ENCODE measurements around the gene SULT1A3. TPM values are rescaled to one million over a fixed set of nuclear protein-coding genes. Genes with fewer than 3 reads are reported as not detected.

Gene SULT1A3
- total RNA-seq, 1 experiment from 2014 or later, result 8.5 TPM

DNA sequence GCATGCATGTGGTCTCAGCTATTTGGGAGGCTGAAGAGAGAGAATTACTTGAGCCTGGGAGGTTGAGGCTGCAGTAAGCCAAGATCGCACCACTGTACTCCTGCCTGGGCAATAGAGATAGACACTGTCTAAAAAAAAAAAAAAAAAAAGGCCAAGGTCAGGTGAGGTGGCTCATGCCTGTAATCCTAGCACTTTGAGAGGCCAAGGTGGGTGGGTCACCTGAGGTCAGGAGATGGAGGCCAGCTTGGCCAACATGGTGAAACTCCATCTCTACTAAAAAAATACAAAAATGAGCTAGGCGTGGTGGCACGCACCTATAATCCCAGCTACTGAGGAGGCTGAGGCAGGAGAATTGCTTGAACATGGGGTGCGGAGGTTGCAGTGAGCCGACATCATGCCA is 43.9 kb upstream of the SULT1A3 start:
- Histone ChIP-seq H3K4me2 (ENCODE audit: low read length) (no peak overlapping the region), H3K9ac (ENCODE audit: low read length) (no peak overlapping the region), H2AFZ (ENCODE audit: low read length) (no peak overlapping the region), H3K79me2 (ENCODE audit: low read length) (no peaks in the 10 kb centered on the region), H3K27me3 (ENCODE audit: low read length) (no peaks in the 10 kb centered on the region), H3K27ac (ENCODE audit: low read length) (no peak overlapping the region), H3K36me3 (ENCODE audit: low read depth, low read length) (no peaks in the 10 kb centered on the region), H3K4me3 (ENCODE audit: low read length) (no peak overlapping the region), H4K20me1 (ENCODE audit: low read length) (no peaks in the 10 kb centered on the region), H3K9me3 (ENCODE audit: low read length) (no peaks in the 10 kb centered on the region), H3K4me1 (ENCODE audit: insufficient read depth, low read length) (no peaks in the 10 kb centered on the region), H3F3A (ENCODE audit: low read length, unreplicated experiment) (no peaks in the 10 kb centered on the region), H3K9me2 (replicated peaks; ENCODE audit: low read length) (no peaks in the 10 kb centered on the region)
- ATAC-seq, result no peak
- BruUV-seq (replicated peaks), result no TSS peak
- POLR2A ChIA-PET (ENCODE audit: unreplicated experiment), result no interaction called here
- intact Hi-C loops (cut with micrococcal nuclease), result no loop called here
- TF ChIP-seq, protein P1, sequence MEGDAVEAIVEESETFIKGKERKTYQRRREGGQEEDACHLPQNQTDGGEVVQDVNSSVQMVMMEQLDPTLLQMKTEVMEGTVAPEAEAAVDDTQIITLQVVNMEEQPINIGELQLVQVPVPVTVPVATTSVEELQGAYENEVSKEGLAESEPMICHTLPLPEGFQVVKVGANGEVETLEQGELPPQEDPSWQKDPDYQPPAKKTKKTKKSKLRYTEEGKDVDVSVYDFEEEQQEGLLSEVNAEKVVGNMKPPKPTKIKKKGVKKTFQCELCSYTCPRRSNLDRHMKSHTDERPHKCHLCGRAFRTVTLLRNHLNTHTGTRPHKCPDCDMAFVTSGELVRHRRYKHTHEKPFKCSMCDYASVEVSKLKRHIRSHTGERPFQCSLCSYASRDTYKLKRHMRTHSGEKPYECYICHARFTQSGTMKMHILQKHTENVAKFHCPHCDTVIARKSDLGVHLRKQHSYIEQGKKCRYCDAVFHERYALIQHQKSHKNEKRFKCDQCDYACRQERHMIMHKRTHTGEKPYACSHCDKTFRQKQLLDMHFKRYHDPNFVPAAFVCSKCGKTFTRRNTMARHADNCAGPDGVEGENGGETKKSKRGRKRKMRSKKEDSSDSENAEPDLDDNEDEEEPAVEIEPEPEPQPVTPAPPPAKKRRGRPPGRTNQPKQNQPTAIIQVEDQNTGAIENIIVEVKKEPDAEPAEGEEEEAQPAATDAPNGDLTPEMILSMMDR (conservative IDR thresholded peaks at IDR 0.05; ENCODE audit: low read depth, low read length), result no peak
- TF ChIP-seq EZH2 (IDR thresholded peaks at IDR 0.05; ENCODE audit: low read length, unreplicated experiment) (no peak), EZH2phosphoT487 (IDR thresholded peaks at IDR 0.05; ENCODE audit: borderline replicate concordance, low read length) (no peak)
- CTCF ChIA-PET, result no interaction called here
- no peak for DNase-seq

DNA sequence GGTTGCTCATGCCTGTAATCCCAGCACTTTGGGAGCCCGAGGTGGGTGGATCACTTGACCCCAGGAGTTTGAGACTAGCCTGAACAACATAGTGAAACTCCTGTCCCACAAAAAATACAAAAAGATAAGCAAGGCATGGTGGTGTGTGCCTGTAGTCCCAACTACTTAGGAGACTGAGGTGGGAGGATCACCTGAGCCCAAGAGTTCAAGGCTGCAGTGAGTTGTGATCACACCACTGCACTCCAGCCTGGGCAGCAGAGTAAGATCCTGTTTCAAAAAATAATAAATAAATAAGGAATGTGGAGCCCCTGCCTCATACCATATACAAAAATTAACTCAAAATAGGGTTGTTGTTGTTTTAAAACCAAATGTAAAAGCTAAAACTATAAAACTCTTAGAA is 41.8 kb upstream of the SULT1A3 start:
- no peaks in the 10 kb centered on the region for H3K27me3 ChIP-seq (ENCODE audit: low read length)
- ATAC-seq, result no peak
- H3K9me2 ChIP-seq (replicated peaks; ENCODE audit: low read length), result no peaks in the 10 kb centered on the region
- TF ChIP-seq EZH2phosphoT487 (IDR thresholded peaks at IDR 0.05; ENCODE audit: borderline replicate concordance, low read length), result no peak
- TF ChIP-seq, protein P1 (conservative IDR thresholded peaks at IDR 0.05; ENCODE audit: low read depth, low read length), result no peak
- TF ChIP-seq EZH2 (IDR thresholded peaks at IDR 0.05; ENCODE audit: low read length, unreplicated experiment), result no peak
- H2AFZ ChIP-seq (ENCODE audit: low read length), result no peak overlapping the region
- no peaks in the 10 kb centered on the region for H4K20me1 ChIP-seq (ENCODE audit: low read length)
- ChIA-PET CTCF (no interaction called here), POLR2A (ENCODE audit: unreplicated experiment) (no interaction called here)
- H3K27ac ChIP-seq (ENCODE audit: low read length), result no peak overlapping the region
- no peaks in the 10 kb centered on the region for H3K4me1 ChIP-seq (ENCODE audit: insufficient read depth, low read length)
- H3K9me3 ChIP-seq (ENCODE audit: low read length), result no peaks in the 10 kb centered on the region
- H3K4me3 ChIP-seq (ENCODE audit: low read length), result no peak overlapping the region
- intact Hi-C loops (cut with micrococcal nuclease), result no loop called here
- no peaks in the 10 kb centered on the region for H3F3A ChIP-seq (ENCODE audit: low read length, unreplicated experiment)
- no peak overlapping the region for H3K4me2 ChIP-seq (ENCODE audit: low read length)
- H3K36me3 ChIP-seq (ENCODE audit: low read depth, low read length), result no peaks in the 10 kb centered on the region
- no TSS peak for BruUV-seq (replicated peaks)
- DNase-seq, result no peak
- no peak overlapping the region for H3K9ac ChIP-seq (ENCODE audit: low read length)
- H3K79me2 ChIP-seq (ENCODE audit: low read length), result no peaks in the 10 kb centered on the region

GRCh38 chr16:30163538-30163937 is 35.5 kb upstream of the SULT1A3 start:
- Histone ChIP-seq H3K9me2 (replicated peaks; ENCODE audit: low read length) (no peaks in the 10 kb centered on the region), H3K27ac (ENCODE audit: low read length) (no peak overlapping the region), H3K4me1 (ENCODE audit: insufficient read depth, low read length) (no peaks in the 10 kb centered on the region), H4K20me1 (ENCODE audit: low read length) (no peaks in the 10 kb centered on the region), H3K4me3 (ENCODE audit: low read length) (no peak overlapping the region), H3K36me3 (ENCODE audit: low read depth, low read length) (no peaks in the 10 kb centered on the region), H3K79me2 (ENCODE audit: low read length) (no peaks in the 10 kb centered on the region), H3K4me2 (ENCODE audit: low read length) (no peak overlapping the region), H3F3A (ENCODE audit: low read length, unreplicated experiment) (no peaks in the 10 kb centered on the region), H3K27me3 (ENCODE audit: low read length) (no peaks in the 10 kb centered on the region), H2AFZ (ENCODE audit: low read length) (no peak overlapping the region), H3K9ac (ENCODE audit: low read length) (no peak overlapping the region), H3K9me3 (ENCODE audit: low read length) (no peaks in the 10 kb centered on the region)
- ChIA-PET POLR2A (ENCODE audit: unreplicated experiment) (no interaction called here), CTCF (no interaction called here)
- intact Hi-C loops (cut with micrococcal nuclease), result no loop called here
- TF ChIP-seq, protein P1 (conservative IDR thresholded peaks at IDR 0.05; ENCODE audit: low read depth, low read length), result no peak
- TF ChIP-seq EZH2 (IDR thresholded peaks at IDR 0.05; ENCODE audit: low read length, unreplicated experiment), result no peak
- TF ChIP-seq EZH2phosphoT487 (IDR thresholded peaks at IDR 0.05; ENCODE audit: borderline replicate concordance, low read length), result no peak
- ATAC-seq, result no peak
- no peak for DNase-seq
- BruUV-seq (replicated peaks), result no TSS peak
